ENCODE data around the gene FOXK1.

The FOXK1 gene

GRCh38 chr7:4720225-4720624 is 38.1 kb downstream of the FOXK1 start:
- no peak for DNase-seq (ENCODE audit: low read depth in 3 of 3, low spot score in 1 of 3)

- DNase-seq (ENCODE audit: low read depth in 3 of 3, low spot score in 1 of 3): no peak
Observed at GRCh38 chr7:4722308-4722707, 40.2 kb downstream of the FOXK1 start.

GRCh38 chr7:4722960-4723630 is 41.0 kb downstream of the FOXK1 start:
- DNase-seq (ENCODE audit: low read depth in 3 of 3, low spot score in 1 of 3): no peak

GRCh38 chr7:4724648-4725013 is 42.5 kb downstream of the FOXK1 start:
- DNase-seq (ENCODE audit: low read depth in 3 of 3, low spot score in 1 of 3): no peak

GRCh38 chr7:4725014-4725849 is 43.1 kb downstream of the FOXK1 start:
- DNase-seq (ENCODE audit: low read depth in 3 of 3, low spot score in 1 of 3): peak in 1 of 3 donors; percentile 19

GRCh38 chr7:4725850-4726450 is 43.9 kb downstream of the FOXK1 start:
- no peak for DNase-seq (ENCODE audit: low read depth in 3 of 3, low spot score in 1 of 3)

- no peak for DNase-seq (ENCODE audit: low read depth in 3 of 3, low spot score in 1 of 3)
Observed at GRCh38 chr7:4726566-4726965, 44.5 kb downstream of the FOXK1 start.

GRCh38 chr7:4727914-4728705 is 46.0 kb downstream of the FOXK1 start:
- DNase-seq (ENCODE audit: low read depth in 3 of 3, low spot score in 1 of 3): no peak

- no peak for DNase-seq (ENCODE audit: low read depth in 3 of 3, low spot score in 1 of 3)
Observed at GRCh38 chr7:4729266-4729665, 47.2 kb downstream of the FOXK1 start.

GRCh38 chr7:4730276-4730675 is 48.2 kb downstream of the FOXK1 start:
- no peak for DNase-seq (ENCODE audit: low read depth in 3 of 3, low spot score in 1 of 3)

GRCh38 chr7:4730971-4731370 is 48.9 kb downstream of the FOXK1 start:
- DNase-seq (ENCODE audit: low read depth in 3 of 3, low spot score in 1 of 3): no peak

- no peak for DNase-seq (ENCODE audit: low read depth in 3 of 3, low spot score in 1 of 3)
Observed at GRCh38 chr7:4731803-4732202, 49.7 kb downstream of the FOXK1 start.

GRCh38 chr7:4733936-4734528 is 51.9 kb downstream of the FOXK1 start:
- no peak for DNase-seq (ENCODE audit: low read depth in 3 of 3, low spot score in 1 of 3)

- no peak for DNase-seq (ENCODE audit: low read depth in 3 of 3, low spot score in 1 of 3)
Observed at GRCh38 chr7:4734587-4735345, 52.7 kb downstream of the FOXK1 start.

- no peak for DNase-seq (ENCODE audit: low read depth in 3 of 3, low spot score in 1 of 3)
Observed at GRCh38 chr7:4737300-4737699, 55.2 kb downstream of the FOXK1 start.

- DNase-seq (ENCODE audit: low read depth in 3 of 3, low spot score in 1 of 3): no peak
Observed at GRCh38 chr7:4738711-4739527, 56.8 kb downstream of the FOXK1 start.

- DNase-seq (ENCODE audit: low read depth in 3 of 3, low spot score in 1 of 3): peak in 2 of 3 donors; percentile 18 to 21
Observed at GRCh38 chr7:4739528-4739992, 57.5 kb downstream of the FOXK1 start.

- DNase-seq (ENCODE audit: low read depth in 3 of 3, low spot score in 1 of 3): no peak
Observed at GRCh38 chr7:4740796-4741195, 58.7 kb downstream of the FOXK1 start.

- DNase-seq (ENCODE audit: low read depth in 3 of 3, low spot score in 1 of 3): no peak
Observed at GRCh38 chr7:4742051-4742573, 60.0 kb downstream of the FOXK1 start.
